Stimulated activated CD4-positive, alpha-beta T cell treated with anti-CD3 and anti-CD28 coated beads, Interleukin-4, amount 100 ng/mL, for 1 hour (primary cell): ENCODE measurements around the gene SUN2.

ENCODE experiments used
- DNase-seq: peaks from one replicate; pipeline ENCODE4 v3.0.0-alpha.2; 2020

The SUN2 gene

DNA sequence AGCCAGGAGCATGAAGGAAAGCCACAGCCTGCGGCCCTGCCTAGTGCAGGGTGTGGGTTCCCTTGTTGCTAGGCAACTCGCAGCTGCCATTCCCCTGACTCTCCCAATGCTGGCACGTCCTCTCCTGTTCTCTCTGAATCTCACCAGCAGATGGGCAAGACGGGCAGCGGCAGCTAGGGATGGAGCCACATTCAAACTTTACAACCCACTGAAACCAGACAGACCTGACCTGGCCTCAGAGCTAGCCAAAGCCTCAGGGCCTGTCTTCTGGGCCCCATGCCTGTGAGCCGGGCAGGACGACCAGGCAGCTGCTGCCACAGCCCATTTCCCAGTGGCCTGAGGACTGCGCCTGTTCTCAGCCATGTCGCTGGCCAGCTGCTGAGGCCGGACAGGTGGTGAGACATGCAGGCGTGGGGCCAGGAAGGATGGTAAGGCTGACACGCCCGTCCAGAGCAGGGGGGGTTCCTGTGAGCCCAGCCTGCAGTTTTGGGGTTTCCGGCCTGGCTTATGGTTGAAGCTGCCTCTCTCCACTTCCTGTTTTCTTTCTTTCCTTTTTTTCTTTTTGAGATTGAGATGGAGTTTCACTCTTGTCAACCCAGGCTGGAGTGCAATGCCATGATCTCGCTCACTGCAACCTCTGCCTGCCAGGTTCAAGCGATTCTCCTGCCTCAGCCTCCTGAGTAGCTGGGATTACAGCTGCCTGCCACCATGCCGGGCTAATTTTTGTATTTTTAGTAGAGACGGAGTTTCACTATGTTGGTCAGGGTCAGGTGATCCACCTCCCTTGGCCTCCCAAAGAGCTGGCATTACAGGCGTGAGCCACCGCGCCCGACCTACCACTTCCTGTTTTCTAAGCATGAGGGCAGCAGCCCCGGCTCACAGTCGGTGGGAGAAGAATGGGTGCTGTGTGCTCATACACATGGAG is 4.1 kb downstream of the SUN2 start:
- DNase-seq: peak; percentile 57

DNA sequence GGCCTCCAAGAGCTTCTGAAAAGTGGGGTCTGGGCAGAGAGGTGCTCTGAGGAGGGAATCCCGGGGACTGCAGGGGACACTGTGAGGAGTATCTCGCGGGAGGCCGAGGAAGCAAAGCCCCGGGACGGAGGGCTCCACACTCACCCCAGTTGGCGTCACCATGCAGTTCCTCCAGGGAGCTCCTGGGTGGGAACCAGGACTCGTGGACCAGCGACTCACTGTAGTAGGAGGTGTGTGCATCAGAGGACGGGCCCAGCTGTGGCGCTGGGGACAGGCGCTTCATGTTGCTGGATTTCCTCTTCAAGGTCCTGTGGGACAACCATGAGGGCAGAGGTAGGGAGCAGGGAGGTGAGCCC is 4.8 kb downstream of the SUN2 start:
- DNase-seq: no peak

DNA sequence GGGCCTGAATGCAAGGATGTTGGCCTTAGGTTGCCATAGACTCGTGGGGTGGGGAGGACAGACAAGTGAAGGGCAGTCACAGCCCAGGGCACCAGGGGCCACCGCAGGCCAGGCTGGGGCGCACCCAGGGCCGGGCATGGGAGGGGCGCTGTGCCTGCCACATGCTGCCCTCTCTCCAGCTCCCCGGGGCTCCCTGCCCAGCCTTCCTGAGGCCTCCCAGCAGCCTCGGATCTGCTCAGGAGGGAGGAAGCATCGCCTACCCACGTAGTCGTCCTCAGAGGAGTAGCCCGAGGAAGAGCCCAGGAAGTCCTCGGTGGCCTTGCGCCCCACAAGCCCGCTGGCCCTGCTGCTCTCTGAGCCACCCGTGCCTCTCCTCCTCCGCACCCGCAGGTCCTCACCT is 5.2 kb downstream of the SUN2 start:
- DNase-seq: no peak

DNA sequence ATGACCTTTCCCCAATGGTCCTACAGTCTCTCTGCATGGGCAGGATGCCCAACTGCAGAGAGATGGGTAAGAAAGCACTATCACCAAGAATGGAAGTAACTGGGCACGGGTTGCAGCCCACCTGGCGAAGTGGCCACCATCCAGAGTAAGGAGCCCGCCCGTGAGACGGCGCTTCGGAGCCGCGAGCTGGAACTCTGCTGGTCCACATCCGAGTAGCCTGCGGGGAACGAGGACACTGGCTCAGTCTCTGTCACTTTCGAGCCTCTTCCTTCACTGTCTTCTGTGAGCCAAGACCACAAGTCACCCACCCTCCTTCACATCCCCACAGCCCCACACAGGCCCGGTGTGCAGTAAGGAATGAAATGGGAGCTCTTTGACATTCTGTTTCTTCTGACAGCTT is 5.7 kb downstream of the SUN2 start:
- no peak for DNase-seq

DNA sequence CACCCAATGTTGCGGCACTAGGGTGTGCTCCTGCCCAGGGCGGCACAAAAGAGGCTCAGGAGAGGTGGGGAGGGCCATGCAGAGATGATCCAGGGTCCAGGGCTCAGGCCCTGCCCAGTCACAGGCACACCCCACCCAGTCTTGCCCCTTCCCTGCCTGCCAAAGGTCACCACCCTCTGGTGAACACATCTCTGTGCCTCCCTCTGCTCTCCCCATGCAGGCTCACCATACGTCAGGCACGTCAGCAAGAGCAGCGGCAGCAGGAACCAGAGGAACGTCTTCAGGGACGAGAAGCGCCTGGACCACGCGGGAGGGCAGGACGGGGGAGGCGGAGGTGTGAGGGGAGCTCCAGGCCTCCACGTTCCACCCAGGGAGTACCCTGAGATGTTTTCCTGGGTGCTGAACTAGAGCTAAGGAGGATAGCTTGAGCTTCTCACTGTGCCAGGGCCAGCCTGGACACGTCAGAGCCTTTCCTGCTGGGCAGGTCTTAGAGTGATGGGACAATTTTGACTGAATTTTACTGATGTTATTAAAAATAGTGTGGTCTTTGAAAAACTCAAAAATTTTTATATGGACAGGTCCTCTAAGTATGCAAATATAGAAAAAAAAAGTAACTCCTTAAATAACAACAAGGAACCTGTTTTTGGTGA is 7.2 kb downstream of the SUN2 start:
- no peak for DNase-seq

DNA sequence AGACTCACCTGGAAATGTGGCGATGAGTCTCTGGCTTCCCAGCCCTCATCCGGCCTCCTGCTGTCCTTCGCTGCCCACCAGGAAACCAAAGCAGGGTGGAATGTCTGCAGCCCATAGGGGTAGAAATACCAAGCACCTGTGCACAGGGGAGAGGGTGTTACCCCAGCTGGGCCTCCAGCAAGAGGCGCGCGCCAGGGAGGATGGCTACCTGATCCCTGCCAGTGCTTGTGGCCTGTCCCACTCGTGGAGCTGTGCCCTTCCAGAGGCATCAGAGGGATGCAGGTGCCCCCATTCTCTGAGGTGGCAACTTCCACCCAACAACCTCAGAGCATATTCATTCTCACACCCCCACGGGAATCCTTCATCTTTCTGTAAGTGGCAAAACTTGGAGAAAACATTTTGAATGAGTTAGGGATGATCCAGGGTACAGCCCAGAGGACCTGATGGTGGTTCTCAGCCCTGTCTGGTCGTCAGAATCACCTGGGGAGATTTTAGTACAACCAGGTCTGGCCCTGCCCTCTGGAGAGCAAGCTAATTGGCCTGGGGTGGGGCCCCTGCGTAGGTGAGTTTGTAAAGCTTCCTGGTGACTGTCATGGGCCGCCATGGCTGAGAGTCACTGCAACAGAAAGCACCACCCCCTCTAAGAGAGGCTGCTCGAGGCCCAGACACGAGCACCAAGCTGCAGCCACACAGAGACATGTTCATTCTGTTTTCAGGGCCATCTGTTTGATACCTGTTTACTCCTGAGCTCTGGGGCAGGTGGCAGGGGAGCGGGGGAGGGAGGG is 9.9 kb downstream of the SUN2 start:
- DNase-seq: no peak

DNA sequence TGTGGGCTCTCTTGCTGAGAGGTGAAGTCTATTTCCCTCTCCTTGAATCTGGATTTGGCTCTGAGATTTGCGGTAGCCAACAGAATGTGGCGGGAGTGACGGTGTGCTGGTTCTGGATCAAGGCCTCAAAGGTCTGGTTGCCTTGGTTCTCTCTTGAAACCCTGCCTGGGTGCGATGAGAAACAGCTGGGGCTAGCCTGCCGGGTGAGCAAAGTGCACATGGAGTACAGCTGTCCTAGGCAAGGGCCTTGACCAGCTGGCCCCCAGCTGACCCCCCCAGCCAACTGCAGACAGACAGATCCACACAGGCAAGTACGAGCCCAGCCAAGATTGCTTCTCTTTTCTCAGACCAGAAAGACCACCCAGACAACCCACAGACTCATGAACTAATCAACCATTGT is 10.8 kb downstream of the SUN2 start:
- DNase-seq: no peak

DNA sequence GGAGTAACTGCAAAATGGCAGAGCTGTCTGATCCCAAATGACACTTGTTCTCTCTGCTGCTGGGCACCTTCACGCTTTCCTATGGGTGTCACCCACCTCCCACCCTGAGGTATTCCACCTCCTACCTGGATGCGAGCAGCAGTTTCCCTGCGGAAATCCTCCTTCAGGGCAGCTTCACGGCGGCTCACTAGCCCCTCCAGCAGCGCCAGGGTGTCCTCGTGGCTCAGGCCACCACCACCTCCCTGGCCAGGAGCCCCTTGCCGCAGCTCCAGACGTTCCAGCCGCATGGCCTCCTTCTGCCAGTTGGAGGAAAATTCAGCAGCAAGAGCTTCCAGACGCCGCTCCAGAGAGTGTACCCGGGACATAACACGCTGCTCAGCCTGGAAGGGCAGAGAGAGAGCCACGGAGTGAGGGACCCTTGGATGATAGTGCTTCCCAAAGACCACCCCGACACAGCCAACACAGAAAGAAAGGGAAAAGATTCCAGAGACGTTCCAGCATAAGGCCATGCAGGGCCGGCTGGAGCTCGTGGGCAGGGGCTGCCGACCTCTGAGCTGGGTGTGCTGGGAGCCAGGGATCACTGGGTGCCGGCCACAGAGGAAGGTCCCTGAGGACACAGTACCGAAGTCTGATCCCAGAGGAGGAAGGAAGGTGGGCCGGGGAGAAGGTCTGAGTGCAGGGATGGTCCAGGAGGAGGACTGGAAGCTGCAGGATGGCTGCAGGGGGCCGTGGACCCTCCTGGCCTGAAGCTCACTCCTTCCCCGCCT is 13.4 kb downstream of the SUN2 start:
- DNase-seq: no peak

DNA sequence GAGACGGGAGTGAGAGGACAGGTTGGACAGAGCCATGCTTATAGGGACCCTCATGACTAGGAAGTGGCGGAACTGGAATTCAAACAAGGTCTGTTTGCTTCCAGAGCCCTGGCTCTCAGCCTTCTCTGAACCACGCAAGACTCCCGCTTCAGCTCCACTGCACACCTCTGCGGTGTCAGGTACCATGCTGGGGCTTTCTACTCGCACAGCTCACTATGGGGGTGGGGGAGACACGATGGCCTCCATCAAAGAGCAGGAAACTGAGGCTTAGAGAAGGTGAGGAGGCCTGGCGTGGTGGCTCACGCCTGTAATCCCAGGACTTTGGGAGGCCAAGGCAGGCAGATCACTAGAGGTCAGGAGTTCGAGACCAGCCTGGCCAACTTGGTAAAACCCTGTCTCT is 14.2 kb downstream of the SUN2 start:
- DNase-seq: no peak

DNA sequence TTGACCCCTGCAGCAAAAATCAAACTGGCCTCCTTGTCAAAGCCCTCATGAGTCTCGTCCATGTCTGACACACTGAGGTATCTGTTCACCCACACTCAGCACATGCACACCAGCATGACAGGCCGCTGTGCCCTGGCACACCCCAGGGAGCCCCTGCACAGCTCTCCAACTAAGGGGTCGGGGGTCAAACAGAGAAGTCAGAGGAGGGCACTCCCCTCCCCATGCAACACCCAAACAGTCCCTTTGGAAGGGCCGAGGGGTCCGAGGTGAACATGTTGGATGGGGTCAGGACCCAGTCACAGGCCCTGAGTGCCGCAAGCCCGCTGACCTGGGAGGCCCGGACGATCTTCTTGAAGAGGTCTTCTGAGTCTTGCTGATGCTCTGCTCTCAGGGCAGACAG is 14.6 kb downstream of the SUN2 start:
- no peak for DNase-seq

DNA sequence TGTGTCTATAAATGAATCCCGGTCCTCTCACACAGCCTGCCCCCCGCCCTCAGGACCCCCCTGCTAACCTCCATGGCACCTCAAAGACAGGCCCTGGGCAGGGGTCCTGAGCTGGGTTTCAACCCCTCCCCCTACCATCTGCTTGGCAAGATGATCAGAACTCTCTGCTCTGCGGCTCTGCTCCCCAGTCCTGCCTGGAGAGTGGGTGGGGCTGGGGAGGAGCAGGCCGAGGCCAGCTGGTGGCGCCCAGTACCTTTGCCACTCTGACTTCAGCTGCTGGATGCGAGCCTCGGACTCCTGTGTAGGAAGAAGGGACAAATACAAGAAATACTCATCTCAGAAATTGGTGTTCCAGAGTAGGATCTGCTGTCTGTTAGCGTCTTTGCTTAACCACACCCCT is 15.0 kb downstream of the SUN2 start:
- DNase-seq: no peak

DNA sequence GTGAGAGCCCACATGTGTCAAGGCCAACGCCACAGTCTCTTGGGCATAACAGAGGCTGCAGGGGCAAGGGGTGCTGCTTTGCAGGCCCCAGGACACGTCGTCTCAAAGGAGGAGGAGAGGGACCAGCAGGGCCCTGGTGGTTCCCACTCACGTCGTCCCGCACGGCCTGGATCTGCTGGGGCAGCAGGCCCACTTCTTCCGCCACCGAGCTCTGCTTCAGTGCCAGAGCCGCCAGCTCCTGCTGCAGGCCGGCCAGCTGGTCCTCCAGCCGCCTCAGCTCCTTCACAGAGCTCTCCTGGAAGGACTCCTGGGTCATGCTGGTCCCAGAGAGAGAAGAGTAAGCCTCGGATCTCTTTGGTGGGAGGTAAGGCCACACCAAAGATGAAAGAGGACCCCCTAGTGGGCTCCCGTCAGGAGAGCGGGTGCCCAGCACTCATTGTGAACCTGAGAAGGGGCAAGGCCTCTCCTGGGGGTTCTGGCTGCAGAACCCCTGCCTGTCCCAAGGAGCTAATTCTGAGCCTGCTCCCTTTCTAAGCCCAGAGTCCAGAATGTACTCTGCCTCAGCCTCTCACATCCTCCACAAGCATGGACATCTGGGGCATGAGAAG is 15.6 kb downstream of the SUN2 start:
- DNase-seq: no peak

DNA sequence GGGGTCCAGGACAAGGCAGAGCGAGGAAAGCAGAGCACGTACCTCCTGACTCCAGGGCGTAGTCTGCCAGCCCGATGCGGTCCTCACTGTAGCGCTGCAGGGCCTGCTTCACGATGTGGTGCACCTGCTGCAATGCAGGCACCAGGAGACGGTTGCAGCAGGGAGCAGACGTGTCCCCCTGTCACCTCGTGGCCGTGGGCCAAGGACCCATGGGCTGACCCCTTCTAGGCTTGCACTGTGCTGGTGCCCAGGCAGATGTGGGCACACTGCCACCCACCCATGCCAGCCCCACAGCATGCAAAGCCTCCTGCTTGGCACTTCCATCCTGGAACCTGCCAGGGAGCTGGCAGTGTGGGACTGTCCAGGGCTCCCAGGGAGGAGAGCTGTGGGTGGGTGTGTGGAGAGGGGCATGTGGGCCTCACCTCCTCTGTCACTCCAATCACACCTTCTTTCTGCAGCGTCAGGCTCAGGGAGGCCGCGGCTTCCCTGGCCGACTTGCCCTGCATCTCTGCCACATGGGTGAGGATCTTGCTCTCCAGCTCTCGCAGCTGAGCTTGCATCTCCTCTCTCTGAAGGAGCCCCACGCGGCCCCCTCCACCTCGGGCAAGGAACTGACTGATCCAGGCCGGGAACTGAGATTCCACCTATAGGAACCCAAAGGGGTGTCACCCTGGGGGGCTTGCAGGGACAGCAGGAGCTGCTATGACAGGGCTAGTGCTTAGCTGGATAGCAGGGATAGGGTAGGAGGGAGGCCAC is 16.3 kb downstream of the SUN2 start:
- no peak for DNase-seq

DNA sequence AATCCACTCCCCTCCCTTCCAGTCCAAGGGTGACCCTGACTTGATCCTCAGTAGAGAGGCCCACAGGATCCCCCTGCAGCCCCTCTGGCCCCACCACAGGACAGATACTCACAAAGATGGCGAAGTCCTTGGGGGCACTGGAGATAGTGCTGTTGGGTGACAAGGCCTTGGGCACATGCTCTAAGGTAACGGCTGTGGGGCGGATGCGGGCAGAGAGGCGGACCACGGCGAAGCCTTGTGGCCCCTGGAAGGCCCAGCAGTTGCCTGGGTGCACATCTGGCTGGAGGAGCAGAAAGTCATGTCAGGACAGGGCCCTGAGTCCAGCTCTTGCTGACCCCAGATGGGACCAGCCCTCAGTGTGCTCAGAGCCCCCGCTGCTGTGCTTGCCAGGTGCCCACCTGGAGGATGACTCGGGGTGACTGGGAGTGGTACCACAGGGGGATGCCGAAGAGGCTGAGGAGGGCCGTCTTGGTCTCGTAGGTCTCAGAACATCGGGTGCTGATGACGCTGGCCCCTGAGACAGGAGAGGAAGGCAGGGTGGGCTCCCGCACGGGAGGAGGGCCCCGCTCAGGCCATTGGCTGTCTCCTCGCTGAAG is 17.2 kb downstream of the SUN2 start:
- DNase-seq: no peak

DNA sequence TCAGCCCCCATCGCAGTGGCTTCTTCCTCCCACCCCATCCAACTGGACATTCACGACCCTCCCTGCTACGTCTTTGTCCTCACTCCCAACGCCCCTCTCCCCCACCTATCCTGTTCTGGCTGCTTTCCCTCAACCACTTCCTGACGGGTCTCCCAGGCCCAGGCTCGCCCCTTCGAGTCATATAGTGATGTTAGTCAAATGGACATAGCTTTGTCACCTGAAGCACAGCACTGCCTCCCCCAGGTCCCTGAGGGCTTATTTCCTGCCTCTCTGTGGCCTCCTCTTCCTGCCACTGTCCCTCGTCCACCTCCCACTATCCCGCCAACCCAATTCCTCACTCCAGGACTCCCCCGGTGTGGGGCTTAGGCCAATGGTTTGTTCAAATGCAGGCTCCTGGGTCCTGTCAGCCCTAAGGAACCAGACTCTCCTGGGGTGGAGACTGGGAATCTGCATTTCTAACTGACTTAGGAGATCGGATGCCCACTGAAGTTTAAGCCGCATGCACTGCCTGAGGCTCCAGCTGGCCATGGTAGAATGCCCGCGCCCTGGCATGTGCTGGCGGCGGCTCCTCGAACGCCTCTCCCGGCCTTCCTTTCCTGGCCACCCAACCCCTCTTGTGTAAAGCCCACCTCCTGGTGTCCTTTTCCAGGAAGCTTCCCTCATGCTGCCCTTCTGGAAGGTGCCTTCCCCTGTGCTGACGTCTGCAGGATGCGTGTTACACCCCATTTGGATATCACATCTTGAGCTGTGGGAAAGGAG is 18.3 kb downstream of the SUN2 start:
- DNase-seq: no peak

DNA sequence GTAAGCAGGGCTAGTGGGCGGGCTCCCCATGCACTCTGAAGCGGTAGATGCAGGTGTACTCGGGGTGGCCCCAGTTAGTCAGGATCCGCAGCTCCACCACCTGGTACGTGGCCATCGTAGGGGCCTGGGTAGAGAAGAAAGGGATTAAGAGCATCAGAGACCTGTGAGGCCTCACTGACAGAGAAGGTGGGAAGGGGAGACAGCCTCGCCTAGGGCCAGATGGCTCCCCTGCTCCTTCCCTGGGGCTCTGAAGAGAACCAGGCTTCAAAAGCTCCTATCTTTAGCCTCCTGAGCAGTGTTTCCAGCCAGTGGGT is 19.6 kb downstream of the SUN2 start:
- DNase-seq: no peak

DNA sequence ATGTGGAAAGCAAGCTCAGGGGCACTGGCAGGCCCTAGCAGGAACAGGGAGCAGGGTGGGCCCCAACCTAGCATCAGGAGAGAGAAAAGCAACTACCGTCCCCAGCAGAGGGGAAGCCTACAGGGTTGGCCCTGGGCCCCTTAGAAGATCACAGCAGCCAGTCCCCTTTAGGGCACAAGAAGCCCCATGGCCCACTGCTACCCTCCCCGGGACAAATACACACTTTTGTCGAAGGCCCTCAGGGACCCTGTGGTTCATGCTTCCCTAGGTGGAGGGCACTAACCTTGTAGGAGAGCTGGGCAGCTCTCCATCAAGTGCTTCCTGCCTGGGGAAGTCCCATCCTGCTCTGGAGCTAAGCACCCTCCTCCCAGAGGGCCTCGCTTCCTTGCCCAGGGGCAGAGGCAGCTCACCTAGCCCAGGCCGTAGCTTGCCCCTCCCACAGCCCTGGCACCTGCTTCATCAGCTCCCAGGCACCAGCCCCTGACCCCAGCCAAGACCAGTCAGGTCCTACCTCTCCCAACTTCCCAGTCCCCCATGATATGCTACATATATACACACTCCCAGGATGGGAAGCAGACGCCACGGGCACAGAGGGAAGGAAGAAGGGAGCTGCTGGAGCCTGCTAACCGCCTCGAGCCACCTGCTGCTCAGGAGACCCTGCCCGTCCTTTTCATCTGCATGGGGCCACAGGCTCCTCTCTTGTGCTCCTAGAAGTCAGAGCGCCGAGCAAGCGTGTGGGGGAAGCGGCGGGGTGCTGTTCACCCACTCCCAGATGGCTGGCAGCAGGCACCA is 20.1 kb downstream of the SUN2 start:
- DNase-seq: no peak

DNA sequence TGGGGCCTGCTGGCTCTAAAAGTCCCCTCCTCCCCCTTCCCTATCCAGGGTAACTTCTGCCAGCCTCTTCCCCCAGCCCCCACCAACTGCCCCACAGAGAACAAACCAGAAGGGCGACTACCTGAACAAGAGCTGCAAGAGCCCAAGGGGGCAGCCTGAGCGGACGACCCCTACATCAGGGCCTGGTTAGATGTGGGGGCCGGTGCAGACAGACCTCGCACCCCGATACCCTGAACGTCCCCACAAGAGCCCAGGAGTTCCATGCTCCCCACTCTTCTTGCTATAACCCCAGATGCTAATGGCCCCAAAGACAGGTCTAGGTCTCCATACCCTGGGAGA is 20.7 kb downstream of the SUN2 start:
- no peak for DNase-seq

DNA sequence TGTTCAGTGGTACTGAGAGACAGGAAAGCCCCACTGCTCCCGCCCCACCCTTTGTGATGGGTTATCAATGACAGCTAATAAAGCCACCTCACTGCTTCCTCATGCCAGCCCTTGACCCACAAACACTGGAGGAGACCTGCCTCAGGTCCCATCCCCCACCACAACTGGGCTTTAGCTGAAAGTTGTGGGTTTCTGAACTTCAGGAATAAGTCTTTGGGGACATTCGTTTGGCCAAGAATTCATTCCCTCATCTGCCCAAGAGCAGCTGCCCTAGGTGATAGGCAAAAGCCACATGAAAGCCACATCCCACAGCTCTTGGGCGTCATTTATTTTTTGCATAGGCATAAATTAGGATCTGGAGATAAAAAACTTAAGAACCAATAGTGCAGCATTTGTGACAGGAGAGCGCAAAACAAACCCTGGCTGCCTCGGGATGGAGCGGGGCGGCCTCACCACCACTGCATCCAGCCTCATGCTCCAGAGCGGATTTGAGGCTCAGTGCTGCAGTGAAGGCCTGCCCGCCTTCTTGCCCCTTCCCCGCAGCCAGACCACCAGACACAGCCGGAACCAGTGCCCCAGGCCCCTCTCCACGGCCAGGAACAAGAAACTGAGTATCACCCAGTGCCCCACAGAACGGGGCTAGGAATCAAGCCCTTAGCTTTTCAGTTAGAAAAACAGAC is 21.2 kb downstream of the SUN2 start:
- no peak for DNase-seq
